Mammary epithelial cell (primary cell): Measurements from ENCODE around the gene VNN1.

Experiments
- EZH2 ChIP-seq: IDR thresholded peaks from 2 replicates; pipeline ENCODE4 v1.6.1; 2012; ENCODE audit warnings: low read length, inconsistent platforms, borderline replicate concordance
- TF ChIP-seq, protein P1 (sequence below), 2 donors: IDR thresholded peaks in 1 of 2; conservative IDR thresholded peaks in 1 of 2; 2 replicates each; pipeline ENCODE4 v1.5.1; 2011 to 2012; ENCODE audit warnings: inconsistent platforms in 2 of 2, low read length in 2 of 2, mild to moderate bottlenecking in 2 of 2, control low read depth in 1 of 2, low read depth in 1 of 2; ENCODE audit not compliant: insufficient read depth in 1 of 2; ENCODE audit errors: extremely low read depth in 1 of 2

DNA sequence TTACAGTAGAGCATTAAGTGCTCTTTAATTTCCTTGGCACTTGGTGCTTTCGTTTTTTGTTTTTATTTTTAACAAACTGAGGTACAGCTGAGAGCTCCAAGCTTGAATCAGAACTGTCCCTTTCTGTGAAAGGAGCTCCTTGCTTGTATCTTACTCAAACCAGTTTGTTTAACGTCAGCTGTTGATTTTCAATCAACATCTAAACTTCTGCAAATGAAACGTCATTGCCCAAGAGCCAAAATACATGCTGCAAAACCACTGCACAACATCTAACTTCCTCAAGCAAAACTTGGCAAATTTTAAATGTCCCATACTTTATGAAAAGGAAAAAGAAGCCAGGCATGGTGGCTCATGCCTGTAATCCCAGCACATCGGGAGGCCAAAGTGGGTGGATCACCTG lies 28.6 kb upstream of the VNN1 start:
- TF ChIP-seq, protein P1, sequence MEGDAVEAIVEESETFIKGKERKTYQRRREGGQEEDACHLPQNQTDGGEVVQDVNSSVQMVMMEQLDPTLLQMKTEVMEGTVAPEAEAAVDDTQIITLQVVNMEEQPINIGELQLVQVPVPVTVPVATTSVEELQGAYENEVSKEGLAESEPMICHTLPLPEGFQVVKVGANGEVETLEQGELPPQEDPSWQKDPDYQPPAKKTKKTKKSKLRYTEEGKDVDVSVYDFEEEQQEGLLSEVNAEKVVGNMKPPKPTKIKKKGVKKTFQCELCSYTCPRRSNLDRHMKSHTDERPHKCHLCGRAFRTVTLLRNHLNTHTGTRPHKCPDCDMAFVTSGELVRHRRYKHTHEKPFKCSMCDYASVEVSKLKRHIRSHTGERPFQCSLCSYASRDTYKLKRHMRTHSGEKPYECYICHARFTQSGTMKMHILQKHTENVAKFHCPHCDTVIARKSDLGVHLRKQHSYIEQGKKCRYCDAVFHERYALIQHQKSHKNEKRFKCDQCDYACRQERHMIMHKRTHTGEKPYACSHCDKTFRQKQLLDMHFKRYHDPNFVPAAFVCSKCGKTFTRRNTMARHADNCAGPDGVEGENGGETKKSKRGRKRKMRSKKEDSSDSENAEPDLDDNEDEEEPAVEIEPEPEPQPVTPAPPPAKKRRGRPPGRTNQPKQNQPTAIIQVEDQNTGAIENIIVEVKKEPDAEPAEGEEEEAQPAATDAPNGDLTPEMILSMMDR (conservative IDR thresholded peaks at IDR 0.05 in 1 of 2, IDR thresholded peaks at IDR 0.05 in 1 of 2; ENCODE audit: extremely low read depth in 1 of 2, insufficient read depth in 1 of 2, low read depth in 1 of 2, low read length in 2 of 2), result no peak
- TF ChIP-seq EZH2, result no peak
